Heart right ventricle (tissue), 16 donors: Measurements from ENCODE around the gene ZBTB7C. TPM values are rescaled to one million over a fixed set of nuclear protein-coding genes. Genes with fewer than 3 reads are reported as not detected.

Experiments
- ATAC-seq, 8 donors: fragments of 200-7000 bp; cut with Tn5 transposase; one replicate each; pipeline ENCODE4 v1.9.1; 2020; ENCODE audit warnings: mild to moderate bottlenecking in 8 of 8, moderate library complexity in 8 of 8, moderate number of reproducible peaks in 1 of 8
- DNase-seq, 2 donors: peaks; one replicate each; pipeline ENCODE4 v3.0.0-alpha.2; 2020
- H3K27ac ChIP-seq, 10 donors: fragments of 200-600 bp; sonication (generic) in 2 of 10; one replicate each; pipeline versions ENCODE4 v1.5.0 to v1.8.0; 2020 to 2022; ENCODE audit warnings: mild to moderate bottlenecking in 3 of 10
- H3K27me3 ChIP-seq, 7 donors: fragments of 200-600 bp; one replicate each; pipeline ENCODE4 v1.8.0; 2021 to 2022; ENCODE audit warnings: mild to moderate bottlenecking in 2 of 7
- H3K36me3 ChIP-seq, 9 donors: fragments of 200-600 bp; sonication (generic) in 1 of 9; one replicate each; pipeline versions ENCODE4 v1.5.0 to v1.8.0; 2020 to 2022; ENCODE audit warnings: mild to moderate bottlenecking in 2 of 9
- H3K4me1 ChIP-seq, 9 donors: fragments of 200-600 bp; sonication (generic) in 1 of 9; one replicate each; pipeline versions ENCODE4 v1.5.0 to v1.8.0; 2020 to 2022; ENCODE audit warnings: mild to moderate bottlenecking in 4 of 9
- H3K4me3 ChIP-seq, 10 donors: fragments of 200-600 bp; sonication (generic) in 2 of 10; one replicate each; pipeline versions ENCODE4 v1.5.0 to v1.8.0; 2020 to 2022; ENCODE audit warnings: mild to moderate bottlenecking in 7 of 10, moderate library complexity in 2 of 10
- H3K9me3 ChIP-seq, 11 donors: fragments of 200-600 bp in 10 of 11; sonication (generic) in 2 of 11; one replicate each; pipeline versions ENCODE4 v1.5.0 to v1.8.0; 2013 to 2022; ENCODE audit warnings: mild to moderate bottlenecking in 2 of 11, control low read depth in 1 of 11, moderate library complexity in 1 of 11
- WGBS, 2 donors: extraction: QIAGEN DNeasy Blood & Tissue Kit; methylation state at CpG; one replicate each; pipeline ENCODE4 v1.1.7; 2013; ENCODE audit warnings: inconsistent platforms in 1 of 2; 5-methylcytosine and 5-hydroxymethylcytosine counted together
- intact Hi-C, 10 donors: fragments of 100-400 bp; cut with DNase I; formaldehyde crosslinking; loops; one replicate each; pipeline versions ENCODE4 v1.11.1 to v1.14.2; 2022
- polyA plus RNA-seq, 2 donors: library from polyadenylated mRNA; stranded (reverse); fragments of 200-250 nt; gene quantifications; one replicate each; pipeline ENCODE4 v1.2.3, GENCODE V29; 2013
- total RNA-seq, 10 donors: library from RNA; stranded (reverse); fragmentation: NEBNext Ultra II Directional in 3 of 10; extraction: Animal tissue kit (Norgen Biotek cat#: 25700) in 3 of 10; gene quantifications; one replicate each; pipeline versions ENCODE4 v1.2.1 to v1.2.4, GENCODE V29; 2021 to 2023
- TF ChIP-seq, protein P1 (sequence below), 9 donors: fragments of 200-600 bp; sonication (generic) in 2 of 9; IDR thresholded peaks; one replicate each; pipeline versions ENCODE4 v1.5.0 to v1.8.0; 2021 to 2022; ENCODE audit warnings: antibody characterized with exemption in 9 of 9, mild to moderate bottlenecking in 5 of 9, moderate library complexity in 1 of 9
- donor health status: Arrhythmogenic right ventricular cardiomyopathy.
- donor health status: ischemic (EF 13 %, LVEDD 7.1; RV severe dilation, severe dysfunction).
- donor health status: healthy with polysubstance abuse.
- donor health status: DM: no; HTN: yes; CAD: no.
- donor health status: DM: no; HTN: no; CAD: no.
- donor health status: ischemic (EF 25% LVEDD 6.9; RV normal size, moderate dysfunction).
- donor health status: ischemic (EF 25% LVEDD 5.7; RV mildly dilated, moderate dysfunction).
- donor health status: healthy.
- donor health status: DM: yes; HTN: yes; CAD: no.
- donor health status: Ischemic cardiomyopathy.
- donor health status: ischemic (EF 35%, LVEDD 5.7; RV mildly dilated, moderate dysfunction).
- donor health status: nonischemic (EF 11% LVEDD 7.7; RV severe dilation, severe dysfunction).
- donor health status: DM: yes; HTN: yes; CAD: no.
- donor health status: PGD.
- donor health status: ischemic (EF 29% LVEDD 5.4; RV normal size, mild dysfunction).
- donor health status: nonischemic (EF 23%, LVEDD 6.1; RV moderate dilation, normal function).

ZBTB7C gene
- total and polyA plus RNA-seq, 12 donors: 0.49 to 6.3 (median 1.5) TPM

GRCh38 chr18:47984991-47985390, 424.2 kb downstream of the ZBTB7C start:
- no peaks in the 10 kb centered on the region for H3K9me3 ChIP-seq
- intact Hi-C loops: no loop called here
- 90 to 91% methylated on average over 4 of the region's 4 CpGs for WGBS, 2 donors
- peaks cover 0 to 3% (median 0%) of the 10 kb centered on the region in 9 donors for H3K4me1 ChIP-seq
- TF ChIP-seq, protein P1, sequence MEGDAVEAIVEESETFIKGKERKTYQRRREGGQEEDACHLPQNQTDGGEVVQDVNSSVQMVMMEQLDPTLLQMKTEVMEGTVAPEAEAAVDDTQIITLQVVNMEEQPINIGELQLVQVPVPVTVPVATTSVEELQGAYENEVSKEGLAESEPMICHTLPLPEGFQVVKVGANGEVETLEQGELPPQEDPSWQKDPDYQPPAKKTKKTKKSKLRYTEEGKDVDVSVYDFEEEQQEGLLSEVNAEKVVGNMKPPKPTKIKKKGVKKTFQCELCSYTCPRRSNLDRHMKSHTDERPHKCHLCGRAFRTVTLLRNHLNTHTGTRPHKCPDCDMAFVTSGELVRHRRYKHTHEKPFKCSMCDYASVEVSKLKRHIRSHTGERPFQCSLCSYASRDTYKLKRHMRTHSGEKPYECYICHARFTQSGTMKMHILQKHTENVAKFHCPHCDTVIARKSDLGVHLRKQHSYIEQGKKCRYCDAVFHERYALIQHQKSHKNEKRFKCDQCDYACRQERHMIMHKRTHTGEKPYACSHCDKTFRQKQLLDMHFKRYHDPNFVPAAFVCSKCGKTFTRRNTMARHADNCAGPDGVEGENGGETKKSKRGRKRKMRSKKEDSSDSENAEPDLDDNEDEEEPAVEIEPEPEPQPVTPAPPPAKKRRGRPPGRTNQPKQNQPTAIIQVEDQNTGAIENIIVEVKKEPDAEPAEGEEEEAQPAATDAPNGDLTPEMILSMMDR (IDR thresholded peaks at IDR 0.05): no peak
- H3K27ac ChIP-seq: no peak overlapping the region
- H3K27me3 ChIP-seq: no peaks in the 10 kb centered on the region
- no peak overlapping the region for H3K4me3 ChIP-seq
- ATAC-seq (no peak), DNase-seq (no peak)
- no peaks in the 10 kb centered on the region for H3K36me3 ChIP-seq

GRCh38 chr18:47983946-47984345, 425.2 kb downstream of the ZBTB7C start:
- intact Hi-C loops: no loop called here

DNA sequence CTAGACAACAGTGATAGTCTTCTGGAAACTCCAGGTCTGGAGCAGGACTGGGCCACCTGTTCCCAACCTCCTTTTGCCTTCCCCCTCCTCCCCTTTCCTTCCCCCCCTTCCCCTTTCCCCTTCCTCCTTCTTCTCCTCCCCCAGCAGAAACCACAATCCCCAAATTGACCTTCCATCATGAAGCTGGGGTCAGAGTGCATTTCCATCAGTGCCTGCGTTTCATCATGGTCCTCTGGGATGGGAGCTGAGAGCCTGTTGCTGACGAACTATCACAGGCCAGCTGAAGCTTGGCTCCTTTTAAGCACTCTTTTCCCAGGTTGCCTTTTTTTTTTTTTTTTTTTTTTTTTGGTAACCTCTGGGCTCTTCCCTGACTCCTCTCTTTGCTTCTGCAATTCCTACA, 426.1 kb downstream of the ZBTB7C start:
- 60 to 79% methylated on average over 2 of the region's 2 CpGs for WGBS, 2 donors
- no peak overlapping the region for H3K4me3 ChIP-seq
- H3K27me3 ChIP-seq: no peaks in the 10 kb centered on the region
- H3K27ac ChIP-seq: no peak overlapping the region
- H3K9me3 ChIP-seq: no peaks in the 10 kb centered on the region
- ATAC-seq (no peak), DNase-seq (no peak)
- H3K36me3 ChIP-seq: no peaks in the 10 kb centered on the region
- H3K4me1 ChIP-seq: peaks cover 0 to 3% (median 0%) of the 10 kb centered on the region in 9 donors
- intact Hi-C loops: no loop called here
- TF ChIP-seq, protein P1 (IDR thresholded peaks at IDR 0.05): no peak

More at GRCh38 chr18:47983946-47984345, 425.2 kb downstream of the ZBTB7C start:
- Histone ChIP-seq H3K4me1 (peaks cover 0 to 3% (median 0%) of the 10 kb centered on the region in 9 donors), H3K27me3 (no peaks in the 10 kb centered on the region), H3K36me3 (no peaks in the 10 kb centered on the region), H3K27ac (no peak overlapping the region), H3K4me3 (no peak overlapping the region), H3K9me3 (no peaks in the 10 kb centered on the region)
- no peak for DNase-seq
- 83% methylated on average over 6 of the region's 6 CpGs for WGBS, 2 donors
- TF ChIP-seq, protein P1 (IDR thresholded peaks at IDR 0.05): no peak
- no peak for ATAC-seq

- no peaks in the 10 kb centered on the region for H3K36me3 ChIP-seq
- no peak for ATAC-seq
- intact Hi-C loops: no loop called here
- DNase-seq: no peak
- TF ChIP-seq, protein P1 (IDR thresholded peaks at IDR 0.05): no peak
- no peaks in the 10 kb centered on the region for H3K9me3 ChIP-seq
- no peak overlapping the region for H3K27ac ChIP-seq
- H3K27me3 ChIP-seq: no peaks in the 10 kb centered on the region
- H3K4me1 ChIP-seq: peaks cover 0 to 1% (median 0%) of the 10 kb centered on the region in 9 donors
- H3K4me3 ChIP-seq: no peak overlapping the region
- WGBS, 2 donors: 92 to 95% methylated on average over 4 of the region's 4 CpGs
These were observed 427.4 kb downstream of the ZBTB7C start for GRCh38 chr18:47981830-47982229.
